Hepatocyte (in vitro differentiated cells): ENCODE measurements around the gene F7.

Experiments
- EZH2 ChIP-seq: fragments of 200-600 bp; sonication (generic); IDR thresholded peaks from 2 replicates; pipeline ENCODE4 v1.6.1; 2016; ENCODE audit warnings: antibody characterized with exemption, mild to moderate bottlenecking, borderline replicate concordance
- TF ChIP-seq, protein P1 (sequence below): fragments of 200-600 bp; sonication (generic); IDR thresholded peaks from 2 replicates; pipeline ENCODE4 v1.5.1; 2016; ENCODE audit warnings: antibody characterized with exemption, mild to moderate bottlenecking; ENCODE audit not compliant: poor library complexity

DNA sequence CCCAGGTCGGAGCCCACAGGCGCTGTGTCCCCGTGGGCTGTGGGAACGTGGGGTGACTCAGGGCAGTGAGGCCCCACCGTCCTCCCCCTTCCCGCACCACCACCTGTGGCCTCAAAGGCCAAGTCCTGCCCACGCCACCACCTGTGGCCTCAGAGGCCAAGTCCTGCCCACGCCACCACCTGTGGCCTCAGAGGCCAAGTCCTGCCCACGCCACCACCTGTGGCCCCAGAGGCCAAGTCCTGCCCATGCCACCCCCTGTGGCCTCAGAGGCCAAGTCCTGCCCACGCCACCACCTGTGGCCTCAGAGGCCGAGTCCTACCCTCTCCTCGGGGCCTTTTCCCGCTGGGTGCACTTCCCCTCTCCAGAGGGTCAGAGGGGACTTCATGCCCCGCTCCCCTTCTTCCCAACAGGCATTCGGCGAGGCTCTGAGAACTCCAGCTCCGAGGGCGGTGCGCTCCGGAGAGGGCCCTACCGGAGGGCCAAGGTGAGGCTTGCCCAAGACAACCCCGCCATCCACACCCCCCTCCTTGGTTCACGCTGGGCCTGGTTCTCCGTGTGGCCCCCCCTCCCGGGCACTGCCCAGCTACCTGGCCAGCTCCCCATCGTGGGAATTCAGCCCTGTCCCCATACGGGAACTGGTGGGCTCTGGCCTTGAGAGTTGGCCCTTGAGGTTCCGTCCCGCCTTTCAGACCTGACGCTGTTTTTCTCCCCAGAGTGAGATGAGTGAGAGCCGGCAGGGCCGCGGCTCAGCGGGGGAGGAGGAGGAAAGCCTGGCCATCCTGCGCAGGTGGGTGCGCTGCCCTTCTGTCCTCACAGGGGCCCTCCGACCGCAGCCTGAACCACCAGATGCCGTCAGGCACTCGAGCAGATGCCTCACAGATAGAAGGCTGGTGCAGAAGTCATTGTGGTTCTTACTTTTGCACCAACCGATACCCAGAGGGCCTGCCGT lies 27.4 kb upstream of the F7 start:
- TF ChIP-seq, protein P1, sequence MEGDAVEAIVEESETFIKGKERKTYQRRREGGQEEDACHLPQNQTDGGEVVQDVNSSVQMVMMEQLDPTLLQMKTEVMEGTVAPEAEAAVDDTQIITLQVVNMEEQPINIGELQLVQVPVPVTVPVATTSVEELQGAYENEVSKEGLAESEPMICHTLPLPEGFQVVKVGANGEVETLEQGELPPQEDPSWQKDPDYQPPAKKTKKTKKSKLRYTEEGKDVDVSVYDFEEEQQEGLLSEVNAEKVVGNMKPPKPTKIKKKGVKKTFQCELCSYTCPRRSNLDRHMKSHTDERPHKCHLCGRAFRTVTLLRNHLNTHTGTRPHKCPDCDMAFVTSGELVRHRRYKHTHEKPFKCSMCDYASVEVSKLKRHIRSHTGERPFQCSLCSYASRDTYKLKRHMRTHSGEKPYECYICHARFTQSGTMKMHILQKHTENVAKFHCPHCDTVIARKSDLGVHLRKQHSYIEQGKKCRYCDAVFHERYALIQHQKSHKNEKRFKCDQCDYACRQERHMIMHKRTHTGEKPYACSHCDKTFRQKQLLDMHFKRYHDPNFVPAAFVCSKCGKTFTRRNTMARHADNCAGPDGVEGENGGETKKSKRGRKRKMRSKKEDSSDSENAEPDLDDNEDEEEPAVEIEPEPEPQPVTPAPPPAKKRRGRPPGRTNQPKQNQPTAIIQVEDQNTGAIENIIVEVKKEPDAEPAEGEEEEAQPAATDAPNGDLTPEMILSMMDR = no peak
- no peak for TF ChIP-seq EZH2
